HepG2 (cell line): ENCODE measurements around the gene SRF. TPM values are rescaled to one million over a fixed set of nuclear protein-coding genes. Genes with fewer than 3 reads are reported as not detected.
A peak's percentile ranks its signal among the peaks of the same experiment; 100 is the strongest.

ENCODE experiments used
- ETV5 ChIP-seq: IDR thresholded peaks from 2 replicates; pipeline ENCODE4 v1.6.1; 2018; ENCODE audit warnings: missing biosample characterization, missing genetic modification reagents, inconsistent platforms, borderline replicate concordance
- KLF12 ChIP-seq: sonication (generic); formaldehyde crosslinking; IDR thresholded peaks from 2 replicates; pipeline ENCODE4 v1.4.0; 2020; ENCODE audit warnings: missing genetic modification reagents, borderline replicate concordance
- MTF1 ChIP-seq: sonication (generic); formaldehyde crosslinking; IDR thresholded peaks from 2 replicates; pipeline ENCODE4 v1.5.0; 2020; ENCODE audit warnings: missing genetic modification reagents
- NONO ChIP-seq, 2 experiments: fragments of 450-650 bp in 1 of 2; sonication (generic) in 1 of 2; formaldehyde crosslinking in 1 of 2; IDR thresholded peaks in 1 of 2; conservative IDR thresholded peaks in 1 of 2; 2 replicates each; pipeline versions ENCODE4 v1.6.1 to v1.8.0; 2017 to 2022; ENCODE audit warnings: mild to moderate bottlenecking in 1 of 2, missing genetic modification reagents in 1 of 2, moderate library complexity in 1 of 2
- NR2C2 ChIP-seq: sonication (generic); formaldehyde crosslinking; IDR thresholded peaks from 2 replicates; pipeline ENCODE4 v1.4.0; 2020; ENCODE audit warnings: missing genetic modification reagents, mild to moderate bottlenecking, moderate library complexity, borderline replicate concordance
- RBM22 ChIP-seq: fragments of 200-400 bp; formaldehyde crosslinking; optimal IDR thresholded peaks from 2 replicates; pipeline ENCODE3; 2017; ENCODE audit warnings: mild to moderate bottlenecking, low read length, moderate library complexity
- RXRB ChIP-seq: IDR thresholded peaks from 2 replicates; pipeline ENCODE4 v1.6.1; 2016; ENCODE audit warnings: borderline replicate concordance, missing genetic modification reagents, missing compliant biosample characterization
- SIX1 ChIP-seq: sonication (generic); formaldehyde crosslinking; IDR thresholded peaks from 2 replicates; pipeline ENCODE4 v1.4.0; 2020; ENCODE audit warnings: missing genetic modification reagents, borderline replicate concordance
- SP4 ChIP-seq: sonication (generic); formaldehyde crosslinking; IDR thresholded peaks from 2 replicates; pipeline ENCODE4 v1.8.1; 2023; ENCODE audit warnings: mild to moderate bottlenecking, missing genetic modification reagents
- ZMAT3 ChIP-seq: sonication (generic); formaldehyde crosslinking; conservative IDR thresholded peaks from 2 replicates; pipeline ENCODE4 v1.7.0; 2021; ENCODE audit warnings: missing genetic modification reagents
- ZNF569 ChIP-seq: sonication (generic); formaldehyde crosslinking; IDR thresholded peaks from 2 replicates; pipeline ENCODE4 v1.5.0; 2020; ENCODE audit warnings: mild to moderate bottlenecking, missing genetic modification reagents, moderate library complexity, borderline replicate concordance
- polyA plus RNA-seq, 8 experiments: library from polyadenylated mRNA; depleted of rRNA in 3 of 8; stranded (reverse) in 7 of 8; unstranded in 1 of 8; fragments of >200 nt; fragmentation: Illumina TruSeq in 4 of 8; extraction: Trizol in 4 of 8; gene quantifications; 2 replicates each; pipeline versions ENCODE4 v1.2.1 to v1.2.3, GENCODE V29; 2011 to 2016; ENCODE audit warnings: low read depth in 4 of 8, missing spikeins in 1 of 8, mixed read lengths in 1 of 8; ENCODE audit not compliant: insufficient read depth in 1 of 8
- total RNA-seq, 5 experiments: library from RNA; depleted of rRNA; stranded (reverse); fragments of >200 nt; fragmentation: Illumina TruSeq; extraction: Trizol; gene quantifications; 2 replicates each; pipeline ENCODE4 v1.2.3, GENCODE V29; 2016; ENCODE audit warnings: low read depth in 1 of 5
- TF ChIP-seq, protein P1 (sequence below): sonication (generic); formaldehyde crosslinking; IDR thresholded peaks from 2 replicates; pipeline ENCODE4 v1.4.0; 2020; ENCODE audit warnings: missing genetic modification reagents, mild to moderate bottlenecking, borderline replicate concordance
- TF ChIP-seq, protein P2 (sequence below): sonication (generic); formaldehyde crosslinking; IDR thresholded peaks from 2 replicates; pipeline ENCODE4 v1.8.0; 2022; ENCODE audit warnings: mild to moderate bottlenecking, missing genetic modification reagents, moderate library complexity
- TF ChIP-seq, protein P3 (sequence below): sonication (generic); formaldehyde crosslinking; IDR thresholded peaks from 2 replicates; pipeline ENCODE4 v1.4.0; 2020; ENCODE audit warnings: missing genetic modification reagents, borderline replicate concordance
- TF ChIP-seq, protein P4 (sequence below): IDR thresholded peaks from 2 replicates; pipeline ENCODE4 v1.6.1; 2016; ENCODE audit warnings: low read depth, control low read depth

Gene SRF
- total and polyA plus RNA-seq, 2 of the 13 experiments (the other 11 are each of a cell fraction or from before 2014, with no cell fraction given): 25.5 to 44.1 TPM

DNA sequence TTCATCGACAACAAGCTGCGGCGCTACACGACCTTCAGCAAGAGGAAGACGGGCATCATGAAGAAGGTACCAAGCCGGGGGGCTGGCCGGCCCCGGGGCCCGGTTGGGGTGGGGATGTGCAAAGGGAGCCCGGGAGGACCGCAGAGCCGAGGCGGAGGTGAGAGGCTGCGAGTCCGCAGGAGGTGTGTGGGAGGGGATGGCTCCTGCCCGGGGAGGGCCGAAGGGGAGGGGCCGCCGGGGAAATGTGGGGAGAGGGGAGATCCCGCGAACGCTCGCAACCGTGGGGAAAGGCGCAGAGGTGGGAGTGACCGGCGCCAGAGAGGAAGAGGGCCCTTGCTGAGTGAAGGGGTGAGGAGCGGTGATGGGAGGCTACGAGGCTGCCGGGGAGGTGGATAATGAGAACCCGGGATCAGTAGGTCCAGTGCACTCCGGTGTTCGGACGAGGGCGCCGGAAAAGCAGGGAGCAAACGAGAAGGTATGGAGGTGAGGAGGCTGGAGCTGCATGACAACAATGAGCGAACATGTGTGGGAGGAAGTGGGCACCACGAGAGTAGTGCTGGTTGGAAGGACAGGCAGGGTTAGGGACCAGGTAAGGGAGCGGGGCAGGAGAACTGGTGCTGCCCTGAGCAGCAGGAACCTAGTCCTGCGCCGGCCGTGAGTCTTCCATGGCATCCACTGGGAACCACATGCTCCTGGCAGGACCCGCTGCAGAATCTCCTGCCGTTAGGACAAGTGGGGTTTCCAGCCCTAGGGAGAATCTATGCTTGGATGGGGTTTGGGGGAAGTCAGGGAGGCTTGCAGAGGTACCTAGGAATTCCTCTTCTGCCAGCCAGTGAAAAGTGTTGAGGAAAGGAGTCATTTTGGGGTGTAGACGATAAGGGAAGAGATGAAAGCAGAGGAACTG, 1.3 kb downstream of the SRF start (continued):
- TF ChIP-seq, protein P1, sequence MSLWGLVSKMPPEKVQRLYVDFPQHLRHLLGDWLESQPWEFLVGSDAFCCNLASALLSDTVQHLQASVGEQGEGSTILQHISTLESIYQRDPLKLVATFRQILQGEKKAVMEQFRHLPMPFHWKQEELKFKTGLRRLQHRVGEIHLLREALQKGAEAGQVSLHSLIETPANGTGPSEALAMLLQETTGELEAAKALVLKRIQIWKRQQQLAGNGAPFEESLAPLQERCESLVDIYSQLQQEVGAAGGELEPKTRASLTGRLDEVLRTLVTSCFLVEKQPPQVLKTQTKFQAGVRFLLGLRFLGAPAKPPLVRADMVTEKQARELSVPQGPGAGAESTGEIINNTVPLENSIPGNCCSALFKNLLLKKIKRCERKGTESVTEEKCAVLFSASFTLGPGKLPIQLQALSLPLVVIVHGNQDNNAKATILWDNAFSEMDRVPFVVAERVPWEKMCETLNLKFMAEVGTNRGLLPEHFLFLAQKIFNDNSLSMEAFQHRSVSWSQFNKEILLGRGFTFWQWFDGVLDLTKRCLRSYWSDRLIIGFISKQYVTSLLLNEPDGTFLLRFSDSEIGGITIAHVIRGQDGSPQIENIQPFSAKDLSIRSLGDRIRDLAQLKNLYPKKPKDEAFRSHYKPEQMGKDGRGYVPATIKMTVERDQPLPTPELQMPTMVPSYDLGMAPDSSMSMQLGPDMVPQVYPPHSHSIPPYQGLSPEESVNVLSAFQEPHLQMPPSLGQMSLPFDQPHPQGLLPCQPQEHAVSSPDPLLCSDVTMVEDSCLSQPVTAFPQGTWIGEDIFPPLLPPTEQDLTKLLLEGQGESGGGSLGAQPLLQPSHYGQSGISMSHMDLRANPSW (CRISPR knock-in tag): no peak
- TF ChIP-seq NONO (IDR thresholded peaks at IDR 0.05): no peak
- no peak for TF ChIP-seq NONO (CRISPR knock-in tag; conservative IDR thresholded peaks at IDR 0.05)
- no peak for TF ChIP-seq KLF12
- TF ChIP-seq, protein P2, sequence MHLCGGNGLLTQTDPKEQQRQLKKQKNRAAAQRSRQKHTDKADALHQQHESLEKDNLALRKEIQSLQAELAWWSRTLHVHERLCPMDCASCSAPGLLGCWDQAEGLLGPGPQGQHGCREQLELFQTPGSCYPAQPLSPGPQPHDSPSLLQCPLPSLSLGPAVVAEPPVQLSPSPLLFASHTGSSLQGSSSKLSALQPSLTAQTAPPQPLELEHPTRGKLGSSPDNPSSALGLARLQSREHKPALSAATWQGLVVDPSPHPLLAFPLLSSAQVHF (CRISPR knock-in tag): peak; percentile 46; the same call in 1 of the 2 replicates
- TF ChIP-seq, protein P3, sequence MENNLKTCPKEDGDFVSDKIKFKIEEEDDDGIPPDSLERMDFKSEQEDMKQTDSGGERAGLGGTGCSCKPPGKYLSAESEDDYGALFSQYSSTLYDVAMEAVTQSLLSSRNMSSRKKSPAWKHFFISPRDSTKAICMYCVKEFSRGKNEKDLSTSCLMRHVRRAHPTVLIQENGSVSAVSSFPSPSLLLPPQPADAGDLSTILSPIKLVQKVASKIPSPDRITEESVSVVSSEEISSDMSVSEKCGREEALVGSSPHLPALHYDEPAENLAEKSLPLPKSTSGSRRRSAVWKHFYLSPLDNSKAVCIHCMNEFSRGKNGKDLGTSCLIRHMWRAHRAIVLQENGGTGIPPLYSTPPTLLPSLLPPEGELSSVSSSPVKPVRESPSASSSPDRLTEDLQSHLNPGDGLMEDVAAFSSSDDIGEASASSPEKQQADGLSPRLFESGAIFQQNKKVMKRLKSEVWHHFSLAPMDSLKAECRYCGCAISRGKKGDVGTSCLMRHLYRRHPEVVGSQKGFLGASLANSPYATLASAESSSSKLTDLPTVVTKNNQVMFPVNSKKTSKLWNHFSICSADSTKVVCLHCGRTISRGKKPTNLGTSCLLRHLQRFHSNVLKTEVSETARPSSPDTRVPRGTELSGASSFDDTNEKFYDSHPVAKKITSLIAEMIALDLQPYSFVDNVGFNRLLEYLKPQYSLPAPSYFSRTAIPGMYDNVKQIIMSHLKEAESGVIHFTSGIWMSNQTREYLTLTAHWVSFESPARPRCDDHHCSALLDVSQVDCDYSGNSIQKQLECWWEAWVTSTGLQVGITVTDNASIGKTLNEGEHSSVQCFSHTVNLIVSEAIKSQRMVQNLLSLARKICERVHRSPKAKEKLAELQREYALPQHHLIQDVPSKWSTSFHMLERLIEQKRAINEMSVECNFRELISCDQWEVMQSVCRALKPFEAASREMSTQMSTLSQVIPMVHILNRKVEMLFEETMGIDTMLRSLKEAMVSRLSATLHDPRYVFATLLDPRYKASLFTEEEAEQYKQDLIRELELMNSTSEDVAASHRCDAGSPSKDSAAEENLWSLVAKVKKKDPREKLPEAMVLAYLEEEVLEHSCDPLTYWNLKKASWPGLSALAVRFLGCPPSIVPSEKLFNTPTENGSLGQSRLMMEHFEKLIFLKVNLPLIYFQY: no peak
- no peak for TF ChIP-seq RBM22
- no peak for TF ChIP-seq MTF1 (CRISPR knock-in tag)
- TF ChIP-seq ETV5 (CRISPR knock-in tag): no peak
- no peak for TF ChIP-seq NR2C2 (CRISPR knock-in tag)
- TF ChIP-seq, protein P4, sequence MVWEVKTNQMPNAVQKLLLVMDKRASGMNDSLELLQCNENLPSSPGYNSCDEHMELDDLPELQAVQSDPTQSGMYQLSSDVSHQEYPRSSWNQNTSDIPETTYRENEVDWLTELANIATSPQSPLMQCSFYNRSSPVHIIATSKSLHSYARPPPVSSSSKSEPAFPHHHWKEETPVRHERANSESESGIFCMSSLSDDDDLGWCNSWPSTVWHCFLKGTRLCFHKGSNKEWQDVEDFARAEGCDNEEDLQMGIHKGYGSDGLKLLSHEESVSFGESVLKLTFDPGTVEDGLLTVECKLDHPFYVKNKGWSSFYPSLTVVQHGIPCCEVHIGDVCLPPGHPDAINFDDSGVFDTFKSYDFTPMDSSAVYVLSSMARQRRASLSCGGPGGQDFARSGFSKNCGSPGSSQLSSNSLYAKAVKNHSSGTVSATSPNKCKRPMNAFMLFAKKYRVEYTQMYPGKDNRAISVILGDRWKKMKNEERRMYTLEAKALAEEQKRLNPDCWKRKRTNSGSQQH: 0 out of 2 replicates have a peak, but pooled peaks have one; percentile 58
- TF ChIP-seq ZNF569: no peak
- TF ChIP-seq SIX1 (CRISPR knock-in tag): no peak
- TF ChIP-seq RXRB: peak; percentile 21; the same call in 1 of the 2 replicates
- no peak for TF ChIP-seq ZMAT3
- TF ChIP-seq SP4: no peak
